ENCODE data around the gene GOLGA6L6. TPM values are rescaled to one million over a fixed set of nuclear protein-coding genes. Genes with fewer than 3 reads are reported as not detected.
A peak's percentile ranks its signal among the peaks of the same experiment; 100 is the strongest.
"Not testable (repeated sequence)": the region's sequence is repeated elsewhere in the genome, so short reads cannot be mapped to it uniquely, and the experiment has no call there.

The GOLGA6L6 gene
- total RNA-seq (not detected), polyA plus RNA-seq (not detected)
- long read RNA-seq, donor 1 = 0 reads
- long read RNA-seq, donor 2 = 0 reads
- long read RNA-seq, donor 3 = 0 reads
- long read RNA-seq, donor 4 = 0 reads
- long read RNA-seq, donor 5 = 0 reads
- long read RNA-seq, donor 6 = 0 reads
- long read RNA-seq, donor 7 = 0 reads
- long read RNA-seq, donor 8 = 0 reads
- long read RNA-seq, donor 9 = 0 reads
- long read RNA-seq, donor 10 = 0 reads

DNA sequence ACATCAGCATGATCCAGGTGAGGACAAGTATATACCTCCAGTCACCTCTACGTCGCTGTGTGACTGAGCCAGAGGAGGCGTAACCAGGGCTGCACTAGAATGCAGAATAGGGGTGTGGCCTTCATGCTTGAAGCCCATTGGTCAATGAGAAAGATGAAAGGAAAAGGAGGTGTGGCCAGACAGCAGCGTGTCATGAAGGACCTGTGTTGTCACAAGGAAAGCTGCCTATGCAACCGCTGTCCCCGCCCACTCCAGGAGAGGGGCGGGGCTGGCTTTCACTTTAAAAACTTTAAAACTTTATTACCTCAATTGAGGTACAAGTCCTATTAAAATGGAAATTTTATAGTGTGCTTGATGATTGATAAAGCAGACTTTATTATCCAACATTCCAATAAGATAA is at the start of gene GOLGA6L6:
GOLGA6L6 (minus strand) TSS at position 101 of the 400 bp plus-strand sequence; CDS start at position 10, 91 bp downstream.
- H3K27me3 ChIP-seq; H3K27ac ChIP-seq; DNase-seq; H3K9me3 ChIP-seq (replicated peaks in 1 of 3); H3K4me3 ChIP-seq; H3K36me3 ChIP-seq (replicated peaks in 1 of 2); intact Hi-C loops (cut with DNase I); H3K4me1 ChIP-seq (replicated peaks in 1 of 2): not testable (repeated sequence)
- 83 to 86% (median 85%) methylated on average over 4 of the region's 7 CpGs; no CpG with 5 or more reads in 1 of the 4 donors for WGBS, 4 donors

- H3K27ac ChIP-seq; H3K27me3 ChIP-seq; H3K9me3 ChIP-seq (replicated peaks in 1 of 3); DNase-seq; intact Hi-C loops (cut with DNase I); H3K36me3 ChIP-seq (replicated peaks in 1 of 2); H3K4me1 ChIP-seq (replicated peaks in 1 of 2); H3K4me3 ChIP-seq: not testable (repeated sequence)
- no CpG with 5 or more reads among the region's 2 CpGs for WGBS, 4 donors
Measured at GRCh38 chr15:20590069-20590468, 48.5 kb upstream of the GOLGA6L6 start.

- H3K4me1 ChIP-seq (replicated peaks in 1 of 2); H3K9me3 ChIP-seq (replicated peaks in 1 of 3); H3K27me3 ChIP-seq; H3K27ac ChIP-seq; DNase-seq; H3K36me3 ChIP-seq (replicated peaks in 1 of 2); intact Hi-C loops (cut with DNase I); H3K4me3 ChIP-seq: not testable (repeated sequence)
- 67 to 81% (median 67%) methylated on average over 2 of the region's 3 CpGs; no CpG with 5 or more reads in 1 of the 4 donors for WGBS, 4 donors
Measured at GRCh38 chr15:20586821-20587220, 45.2 kb upstream of the GOLGA6L6 start.

DNA sequence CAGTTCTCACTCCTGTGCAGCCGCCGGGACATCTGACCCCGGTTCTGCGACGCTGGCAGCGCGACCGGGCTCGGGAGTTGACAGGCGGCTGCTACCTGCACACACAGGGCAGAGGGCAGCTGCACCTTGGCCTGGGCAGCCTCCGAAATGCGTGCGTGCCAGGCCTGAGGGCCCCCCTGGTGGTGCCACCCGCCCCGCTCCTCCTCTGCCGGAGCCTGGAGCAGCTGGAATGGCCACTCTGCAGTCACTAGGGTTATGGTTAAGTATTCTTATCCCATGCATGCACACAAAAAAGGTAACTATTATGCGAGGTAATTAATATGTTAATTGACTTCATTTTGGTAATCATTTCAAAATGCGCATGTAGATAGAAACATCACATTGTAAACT is 41.1 kb upstream of the GOLGA6L6 start:
- WGBS, 4 donors = 57 to 87% (median 74%) methylated on average over 7 to 8 of the region's 18 CpGs
- H3K4me1 ChIP-seq (replicated peaks in 1 of 2); H3K9me3 ChIP-seq (replicated peaks in 1 of 3); H3K4me3 ChIP-seq; H3K27ac ChIP-seq; H3K36me3 ChIP-seq (replicated peaks in 1 of 2); intact Hi-C loops (cut with DNase I); H3K27me3 ChIP-seq: not testable (repeated sequence)
- peak in 1 of 7 donors; percentile 2 for DNase-seq

DNA sequence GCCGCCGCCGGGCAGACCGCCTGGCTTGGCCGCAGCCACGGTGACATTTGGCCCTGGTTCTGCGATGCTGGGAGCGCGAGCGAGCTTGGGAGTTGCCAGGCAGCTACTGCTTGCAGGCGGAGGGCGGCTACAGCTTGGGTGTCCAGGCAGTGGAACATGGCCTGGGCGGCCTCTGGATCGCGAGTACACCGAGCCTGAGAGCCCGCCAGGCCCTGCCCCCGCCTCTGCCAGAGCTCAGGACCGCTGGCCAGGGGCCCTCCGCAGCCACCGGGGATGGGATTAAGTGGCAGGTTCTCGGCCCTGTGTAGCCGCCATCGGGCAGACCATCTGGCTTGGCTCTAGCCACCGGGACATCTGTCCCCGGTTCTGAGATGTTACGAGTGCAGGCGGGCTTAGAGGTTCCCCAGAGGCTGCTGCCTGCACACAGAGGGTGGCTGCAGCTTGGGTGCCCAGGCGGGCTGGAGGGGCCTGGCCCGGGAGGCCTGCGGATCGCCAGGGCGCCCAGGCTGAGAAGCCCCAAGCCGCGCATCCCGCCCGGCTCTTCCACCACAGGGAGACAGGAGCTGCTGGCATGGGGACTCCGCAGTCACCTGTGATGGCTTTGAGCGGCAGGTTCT is 40.6 kb upstream of the GOLGA6L6 start:
- H3K9me3 ChIP-seq (replicated peaks in 1 of 3); intact Hi-C loops (cut with DNase I); H3K4me1 ChIP-seq (replicated peaks in 1 of 2); H3K4me3 ChIP-seq; H3K27me3 ChIP-seq; DNase-seq; H3K36me3 ChIP-seq (replicated peaks in 1 of 2); H3K27ac ChIP-seq: not testable (repeated sequence)
- WGBS, 4 donors = 52 to 87% methylated on average over 7 to 8 of the region's 39 CpGs; no CpG with 5 or more reads in 2 of the 4 donors

DNA sequence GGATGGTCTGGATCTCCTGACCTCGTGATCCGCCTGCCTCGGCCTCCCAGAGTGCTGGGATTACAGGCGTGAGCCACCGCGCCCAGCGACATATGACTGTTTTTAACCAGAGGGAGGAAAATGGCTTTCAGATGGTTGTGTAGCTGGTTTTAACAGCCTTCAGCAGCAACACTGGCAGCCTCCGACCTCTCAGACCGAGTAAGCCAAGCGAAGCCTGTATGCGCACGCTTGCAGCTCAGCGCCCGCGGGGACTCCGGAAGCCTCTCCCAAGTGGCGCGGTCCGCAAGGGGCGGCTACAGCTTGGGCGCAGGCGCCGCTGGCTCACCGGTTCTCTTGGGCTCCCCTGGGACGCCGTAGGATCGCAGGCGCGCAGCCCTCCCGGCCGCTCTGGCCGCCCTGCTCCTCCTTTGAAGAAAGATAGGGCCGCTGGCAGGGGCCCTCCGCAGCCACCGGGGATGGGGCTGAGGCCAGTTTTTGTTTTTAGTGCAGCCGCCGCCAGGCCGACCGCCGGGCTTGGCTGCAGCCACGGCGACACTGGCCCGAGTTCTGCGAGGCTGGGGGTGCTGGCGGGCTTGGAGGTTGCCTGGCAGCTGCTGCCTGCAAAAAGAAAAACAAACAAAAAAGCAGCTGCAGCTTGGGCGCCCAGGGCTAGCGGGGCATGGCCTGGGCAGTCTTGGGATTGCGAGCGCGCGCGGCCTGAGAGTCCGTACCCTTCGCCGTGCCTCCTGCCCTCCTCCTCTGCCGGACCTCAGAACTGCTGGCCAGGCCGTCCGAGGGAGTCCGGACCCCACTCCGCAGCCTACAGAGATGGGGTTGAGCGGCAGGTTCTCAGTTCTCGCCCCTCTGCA is 39.9 kb upstream of the GOLGA6L6 start:
- DNase-seq = peak in 1 of 7 donors; percentile 5
- H3K27ac ChIP-seq; H3K4me1 ChIP-seq (replicated peaks in 1 of 2); H3K27me3 ChIP-seq; H3K36me3 ChIP-seq (replicated peaks in 1 of 2); intact Hi-C loops (cut with DNase I); H3K4me3 ChIP-seq; H3K9me3 ChIP-seq (replicated peaks in 1 of 3): not testable (repeated sequence)
- WGBS, 4 donors = 56 to 83% methylated on average over 13 to 14 of the region's 62 CpGs; no CpG with 5 or more reads in 2 of the 4 donors

GRCh38 chr15:20579662-20580061 is 38.1 kb upstream of the GOLGA6L6 start:
- intact Hi-C loops (cut with DNase I); H3K4me3 ChIP-seq; H3K9me3 ChIP-seq (replicated peaks in 1 of 3); H3K27me3 ChIP-seq; DNase-seq; H3K27ac ChIP-seq; H3K36me3 ChIP-seq (replicated peaks in 1 of 2); H3K4me1 ChIP-seq (replicated peaks in 1 of 2): not testable (repeated sequence)
- 89 to 93% (median 92%) methylated on average over 8 to 10 of the region's 14 CpGs; no CpG with 5 or more reads in 1 of the 4 donors for WGBS, 4 donors

DNA sequence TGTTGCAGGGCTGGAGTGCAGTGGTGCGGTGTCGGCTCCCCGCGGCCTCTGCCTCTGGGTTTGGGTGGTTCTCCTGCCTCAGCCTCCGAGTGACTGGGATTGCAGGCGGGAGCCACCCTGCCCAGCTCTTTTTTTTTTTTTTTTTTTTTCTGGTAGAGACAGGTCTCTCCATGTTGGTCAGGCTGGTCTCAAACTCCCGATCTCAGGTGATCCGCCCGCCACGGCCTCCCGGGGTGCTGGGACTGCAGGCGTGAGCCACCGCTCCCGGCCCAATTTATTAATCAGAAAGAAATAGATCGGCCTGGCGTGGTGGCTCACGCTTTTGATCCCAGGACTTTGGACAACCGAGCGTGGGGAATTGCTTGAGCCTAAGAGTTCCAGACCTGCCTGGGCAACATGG is 9.7 kb upstream of the GOLGA6L6 start:
- DNase-seq; H3K4me1 ChIP-seq (replicated peaks in 1 of 2); H3K27me3 ChIP-seq; intact Hi-C loops (cut with DNase I); H3K4me3 ChIP-seq; H3K27ac ChIP-seq; H3K9me3 ChIP-seq (replicated peaks in 1 of 3); H3K36me3 ChIP-seq (replicated peaks in 1 of 2): not testable (repeated sequence)
- WGBS, 4 donors = 80 to 94% (median 91%) methylated on average over 1 to 10 of the region's 19 CpGs; no CpG with 5 or more reads in 1 of the 4 donors

DNA sequence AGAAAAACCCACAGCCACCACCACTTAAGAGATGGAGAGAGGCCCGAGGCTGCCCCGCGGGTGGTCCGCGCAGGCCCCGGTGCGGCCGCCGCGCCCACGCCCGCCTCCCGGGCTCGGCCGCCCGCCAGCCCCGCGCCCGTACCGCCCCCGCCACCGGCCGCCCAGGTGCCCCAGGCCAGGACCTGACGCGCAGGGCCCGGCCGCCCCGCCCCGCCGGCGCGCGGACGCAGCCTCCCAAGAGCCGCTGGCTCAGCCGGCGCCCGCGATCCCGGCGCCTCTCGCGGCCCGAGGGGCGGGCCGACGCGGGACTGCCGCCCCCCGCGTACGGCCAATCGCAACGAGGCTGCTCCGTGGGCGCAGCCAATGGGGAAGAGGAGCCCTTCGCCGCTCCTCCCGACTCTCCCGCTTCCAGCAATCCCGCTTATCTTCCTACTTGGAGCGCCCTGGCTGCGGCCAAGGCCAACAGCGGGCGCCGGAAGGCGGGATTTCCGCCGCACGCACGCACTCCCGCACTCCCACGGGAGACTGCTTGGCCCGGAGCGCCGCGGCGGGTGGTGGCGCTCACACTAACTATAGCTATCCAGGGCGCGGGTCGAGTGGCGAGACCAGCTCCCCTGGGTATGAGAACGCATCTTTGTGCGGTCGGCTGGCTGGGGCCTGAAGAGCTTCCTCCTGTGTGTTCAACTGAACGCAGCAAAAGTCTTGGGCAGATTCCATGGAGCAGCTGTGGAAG is 35.5 kb downstream of the GOLGA6L6 start:
- H3K4me3 ChIP-seq; H3K36me3 ChIP-seq (replicated peaks in 1 of 2); H3K27ac ChIP-seq; DNase-seq; H3K9me3 ChIP-seq (replicated peaks in 1 of 3); H3K27me3 ChIP-seq; intact Hi-C loops (cut with DNase I); H3K4me1 ChIP-seq (replicated peaks in 1 of 2): not testable (repeated sequence)
- 20 to 32% methylated on average over 3 to 17 of the region's 87 CpGs; no CpG with 5 or more reads in 2 of the 4 donors for WGBS, 4 donors

GRCh38 chr15:20502839-20503238 is 38.8 kb downstream of the GOLGA6L6 start:
- H3K4me1 ChIP-seq (replicated peaks in 1 of 2); H3K4me3 ChIP-seq; H3K9me3 ChIP-seq (replicated peaks in 1 of 3); H3K27me3 ChIP-seq; H3K27ac ChIP-seq; DNase-seq; H3K36me3 ChIP-seq (replicated peaks in 1 of 2); intact Hi-C loops (cut with DNase I): not testable (repeated sequence)
- no CpG with 5 or more reads among the region's 3 CpGs for WGBS, 4 donors

All from adrenal gland (tissue), 19 donors.